Endothelial cell of umbilical vein (primary cell): ENCODE results near the gene RNASET2. TPM values are rescaled to one million over a fixed set of nuclear protein-coding genes. Genes with fewer than 3 reads are reported as not detected.

Experiments
- BruUV-seq: library from RNA; stranded (reverse); fragments of 400-500 nt; replicated peaks from 2 replicates; lab custom pipeline; 2021; lab: Mats Ljungman, UMichigan
- CTCF ChIA-PET: fragments of 300-600, 350-600 bp; sonication (Branson Sonifier 250); formaldehyde crosslinking; loops from one replicate; lab custom pipeline; 2021; ENCODE audit warnings: antibody characterized with exemption, inconsistent platforms; lab: Charles Lee
- POLR2A ChIA-PET: fragments of 300-600, 350-600 bp; sonication (Branson Sonifier 250); formaldehyde crosslinking; loops from one replicate; lab custom pipeline; 2021; ENCODE audit warnings: antibody characterized with exemption, inconsistent platforms; lab: Charles Lee
- DNase-seq: peaks from one replicate; pipeline ENCODE4 v3.0.0-alpha.2; 2011; ENCODE audit warnings: low read depth, low spot score
- FAIRE-seq: peaks from 2 replicates; lab custom pipeline; 2011; peaks lifted over from hg19 to GRCh38; lab: Jason Lieb, UNC
- H2AFZ ChIP-seq: 2 replicates; pipeline ENCODE4 v1.6.0; 2012; ENCODE audit warnings: low read depth, low read length, control low read depth, inconsistent platforms
- H3K27ac ChIP-seq: 2 replicates; pipeline ENCODE4 v1.5.1; 2011; ENCODE audit warnings: low read depth, mild to moderate bottlenecking, control low read depth, low read length, moderate library complexity; ENCODE audit not compliant: insufficient read depth
- H3K27me3 ChIP-seq, 2 experiments: 2 replicates each; pipeline versions ENCODE4 v1.6.0 to v1.6.1; 2011; ENCODE audit warnings: low read length in 2 of 2, mixed read lengths in 1 of 2; ENCODE audit not compliant: control insufficient read depth in 2 of 2, insufficient read depth in 2 of 2
- H3K36me3 ChIP-seq, 2 experiments: 2 replicates in 1 of 2; 3 replicates in 1 of 2; pipeline ENCODE4 v1.5.1; 2011; ENCODE audit warnings: low read length in 2 of 2, mild to moderate bottlenecking in 1 of 2, moderate library complexity in 1 of 2; ENCODE audit not compliant: control insufficient read depth in 2 of 2, insufficient read depth in 2 of 2; ENCODE audit errors: extremely low read depth in 1 of 2
- H3K4me1 ChIP-seq: 3 replicates; pipeline ENCODE4 v1.5.1; 2011; ENCODE audit warnings: mild to moderate bottlenecking, low read length; ENCODE audit not compliant: control insufficient read depth, insufficient read depth; ENCODE audit errors: extremely low read depth
- H3K4me2 ChIP-seq: 2 replicates; pipeline ENCODE4 v1.6.1; 2011; ENCODE audit warnings: low read length, control low read depth, mixed read lengths; ENCODE audit not compliant: insufficient read depth
- H3K4me3 ChIP-seq, 3 experiments: fragments of 200-600 bp in 1 of 3; sonication (generic), shearing (Covaris generic) in 1 of 3; replicated peaks in 1 of 3; 2 replicates each; pipeline ENCODE4 v1.5.1; 2011 to 2016; ENCODE audit warnings: control low read depth in 3 of 3, low read length in 3 of 3, mild to moderate bottlenecking in 2 of 3, inconsistent platforms in 1 of 3, low read depth in 1 of 3, moderate library complexity in 1 of 3; ENCODE audit not compliant: insufficient read depth in 1 of 3
- H3K79me2 ChIP-seq: 2 replicates; pipeline ENCODE4 v1.6.0; 2012; ENCODE audit warnings: low read length, inconsistent platforms; ENCODE audit not compliant: control insufficient read depth, insufficient read depth
- H3K9ac ChIP-seq: replicated peaks from 2 replicates; pipeline ENCODE3; 2011; ENCODE audit warnings: low read length, control low read depth; ENCODE audit not compliant: insufficient read depth; ENCODE audit errors: extremely low read depth
- H3K9me1 ChIP-seq: replicated peaks from 3 replicates; pipeline ENCODE4 v1.6.0; 2011; ENCODE audit warnings: mild to moderate bottlenecking, low read length; ENCODE audit not compliant: control insufficient read depth, insufficient read depth; ENCODE audit errors: extremely low read depth
- H3K9me3 ChIP-seq: replicated peaks from 2 replicates; pipeline ENCODE4 v1.5.1; 2012; ENCODE audit warnings: low read length, inconsistent platforms; ENCODE audit not compliant: control insufficient read depth, insufficient read depth
- H4K20me1 ChIP-seq: replicated peaks from 2 replicates; pipeline ENCODE3; 2011; ENCODE audit warnings: mild to moderate bottlenecking, low read length; ENCODE audit not compliant: control insufficient read depth, insufficient read depth; ENCODE audit errors: extremely low read depth
- EZH2 ChIP-seq: IDR thresholded peaks from 2 replicates; pipeline ENCODE4 v1.6.1; 2012; ENCODE audit warnings: borderline replicate concordance, low read depth, mild to moderate bottlenecking, moderate library complexity, low read length, inconsistent platforms; ENCODE audit not compliant: severe bottlenecking
- FOS ChIP-seq: IDR thresholded peaks from 2 replicates; pipeline ENCODE4 v1.6.1; 2011; ENCODE audit warnings: mild to moderate bottlenecking, low read length, moderate library complexity, borderline replicate concordance; ENCODE audit not compliant: insufficient read depth
- GATA2 ChIP-seq: IDR thresholded peaks from 2 replicates; pipeline ENCODE4 v1.7.0; 2011; ENCODE audit warnings: low read depth, mild to moderate bottlenecking, moderate library complexity, mixed read lengths, low read length; ENCODE audit not compliant: insufficient read length, insufficient read depth
- JUN ChIP-seq: IDR thresholded peaks from 2 replicates; pipeline ENCODE4 v1.6.1; 2011; ENCODE audit warnings: borderline replicate concordance, low read depth; ENCODE audit not compliant: insufficient read length, insufficient read depth
- MYC ChIP-seq: IDR thresholded peaks from one replicate; pipeline ENCODE4 v1.6.1; 2011; ENCODE audit warnings: mild to moderate bottlenecking, low read depth, low read length
- POLR2A ChIP-seq: IDR thresholded peaks from 2 replicates; pipeline ENCODE4 v1.6.1; 2012; ENCODE audit warnings: low read depth, mild to moderate bottlenecking, control low read depth, low read length
- POLR2AphosphoS5 ChIP-seq: IDR thresholded peaks from 2 replicates; pipeline ENCODE4 v1.6.1; 2012; ENCODE audit warnings: low read depth, mild to moderate bottlenecking, control low read depth, low read length, moderate library complexity; ENCODE audit not compliant: insufficient read depth
- dilution Hi-C: fragments of 300-500 bp; cut with MboI; formaldehyde crosslinking; loops from one replicate; pipeline ENCODE4 v1.15.0; 2019; ENCODE audit warnings: low sequenced_read_pairs; ENCODE audit not compliant: extremely low pct_ligation_motif_present
- intact Hi-C: fragments of 100-400 bp; cut with micrococcal nuclease; formaldehyde crosslinking; loops from one replicate; pipeline ENCODE4 v1.10.0; 2022
- polyA plus RNA-seq, 4 experiments: library from polyadenylated mRNA; depleted of rRNA in 3 of 4; stranded (reverse) in 3 of 4; unstranded in 1 of 4; fragments of >200 nt; gene quantifications; 2 replicates each; pipeline versions ENCODE4 v1.2.1 to v1.2.3, GENCODE V29; 2011 to 2012; ENCODE audit warnings: missing spikeins in 1 of 4
- total RNA-seq: library from RNA; stranded (reverse); gene quantifications from 2 replicates; pipeline ENCODE4 v1.2.3, GENCODE V29; 2021
- TF ChIP-seq, protein P1 (sequence below): IDR thresholded peaks from 2 replicates; pipeline ENCODE4 v1.6.1; 2011; ENCODE audit not compliant: insufficient read depth, insufficient read length
- TF ChIP-seq, protein P2 (sequence below), 2 donors: IDR thresholded peaks; 1 replicate in 1 of 2; 2 replicates in 1 of 2; pipeline ENCODE4 v1.5.1; 2011; ENCODE audit warnings: low read length in 2 of 2, mild to moderate bottlenecking in 2 of 2, moderate library complexity in 2 of 2, control low read depth in 1 of 2, inconsistent platforms in 1 of 2, low read depth in 1 of 2; ENCODE audit not compliant: insufficient read depth in 1 of 2; ENCODE audit errors: extremely low read depth in 1 of 2

The RNASET2 gene
- total and polyA plus RNA-seq, 2 donors (not counting 3 experiments of a cell fraction or from before 2014, with no cell fraction given): 10.7 to 11.4 TPM

DNA sequence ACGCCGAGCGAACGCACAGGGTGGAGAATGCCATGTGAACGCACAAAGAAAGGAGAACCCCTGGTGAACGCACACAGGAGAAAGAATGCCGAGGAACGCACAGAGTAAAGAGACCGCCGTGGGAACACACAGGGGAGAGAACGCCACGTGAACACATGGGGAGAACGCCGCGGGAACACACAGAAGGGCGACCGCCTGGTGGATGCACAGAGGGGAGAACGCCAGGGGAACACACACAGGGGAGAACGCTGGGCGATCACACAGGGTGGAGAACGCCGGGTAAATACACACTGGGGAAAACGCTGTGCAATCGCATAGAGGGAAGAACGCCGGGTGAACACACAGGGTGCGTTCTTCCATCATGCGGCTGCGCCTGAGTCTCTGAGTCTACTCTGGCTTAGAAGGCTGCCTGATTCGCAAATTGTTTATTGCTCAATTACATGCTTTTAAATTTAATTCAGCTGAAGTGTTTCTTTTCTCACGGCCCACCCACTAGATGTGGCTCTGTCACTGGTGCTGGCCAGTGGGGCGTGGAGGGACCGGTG is 54.1 kb downstream of the RNASET2 start:
- dilution Hi-C loops: no loop called here

More for the DNA sequence above, 54.1 kb downstream of the RNASET2 start:
- Histone ChIP-seq H3K27ac (no peak overlapping the region), H3K27me3 (no peaks in the 10 kb centered on the region), H3K4me3 (no peak overlapping the region), H3K4me1 (no peaks in the 10 kb centered on the region), H4K20me1 (no peaks in the 10 kb centered on the region), H3K9ac (no peak overlapping the region), H3K4me2 (no peak overlapping the region), H3K9me1 (no peaks in the 10 kb centered on the region), H3K36me3 (no peaks in the 10 kb centered on the region), H3K9me3 (no peaks in the 10 kb centered on the region), H2AFZ (no peak overlapping the region), H3K79me2 (no peaks in the 10 kb centered on the region)
- FAIRE-seq: no peak
- CTCF ChIA-PET: no interaction called here
- TF ChIP-seq FOS (no peak), POLR2AphosphoS5 (no peak), EZH2 (no peak), JUN (no peak), POLR2A (no peak), GATA2 (no peak), MYC (no peak)
- TF ChIP-seq, protein P1, sequence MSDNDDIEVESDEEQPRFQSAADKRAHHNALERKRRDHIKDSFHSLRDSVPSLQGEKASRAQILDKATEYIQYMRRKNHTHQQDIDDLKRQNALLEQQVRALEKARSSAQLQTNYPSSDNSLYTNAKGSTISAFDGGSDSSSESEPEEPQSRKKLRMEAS: no peak
- TF ChIP-seq, protein P2, sequence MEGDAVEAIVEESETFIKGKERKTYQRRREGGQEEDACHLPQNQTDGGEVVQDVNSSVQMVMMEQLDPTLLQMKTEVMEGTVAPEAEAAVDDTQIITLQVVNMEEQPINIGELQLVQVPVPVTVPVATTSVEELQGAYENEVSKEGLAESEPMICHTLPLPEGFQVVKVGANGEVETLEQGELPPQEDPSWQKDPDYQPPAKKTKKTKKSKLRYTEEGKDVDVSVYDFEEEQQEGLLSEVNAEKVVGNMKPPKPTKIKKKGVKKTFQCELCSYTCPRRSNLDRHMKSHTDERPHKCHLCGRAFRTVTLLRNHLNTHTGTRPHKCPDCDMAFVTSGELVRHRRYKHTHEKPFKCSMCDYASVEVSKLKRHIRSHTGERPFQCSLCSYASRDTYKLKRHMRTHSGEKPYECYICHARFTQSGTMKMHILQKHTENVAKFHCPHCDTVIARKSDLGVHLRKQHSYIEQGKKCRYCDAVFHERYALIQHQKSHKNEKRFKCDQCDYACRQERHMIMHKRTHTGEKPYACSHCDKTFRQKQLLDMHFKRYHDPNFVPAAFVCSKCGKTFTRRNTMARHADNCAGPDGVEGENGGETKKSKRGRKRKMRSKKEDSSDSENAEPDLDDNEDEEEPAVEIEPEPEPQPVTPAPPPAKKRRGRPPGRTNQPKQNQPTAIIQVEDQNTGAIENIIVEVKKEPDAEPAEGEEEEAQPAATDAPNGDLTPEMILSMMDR (IDR thresholded peaks at IDR 0.05; ENCODE audit: extremely low read depth in 1 of 2, insufficient read depth in 1 of 2, low read depth in 1 of 2, low read length in 2 of 2): no peak
- no peak for DNase-seq
- no TSS peak for BruUV-seq
- POLR2A ChIA-PET: no interaction called here
- intact Hi-C loops: no loop called here
